Neural progenitor cell (in vitro differentiated cells): Measurements from ENCODE around the gene PSME4. TPM values are rescaled to one million over a fixed set of nuclear protein-coding genes. Genes with fewer than 3 reads are reported as not detected.

Source experiments
- DNase-seq: peaks from one replicate; pipeline ENCODE4 v3.0.0-alpha.2; 2016; ENCODE audit warnings: low spot score
- H2AFZ ChIP-seq: fragments of 200-600 bp; sonication (generic); replicated peaks from 2 replicates; pipeline ENCODE4 v1.6.1; 2016; ENCODE audit warnings: antibody characterized with exemption
- H3F3A ChIP-seq: fragments of 200-600 bp; sonication (generic); 2 replicates; pipeline ENCODE4 v1.6.1; 2016; ENCODE audit warnings: antibody characterized with exemption, low read depth
- H3K27ac ChIP-seq: fragments of 200-600 bp; sonication (generic); 2 replicates; pipeline ENCODE4 v1.5.1; 2016; ENCODE audit warnings: mild to moderate bottlenecking
- H3K27me3 ChIP-seq: fragments of 200-600 bp; sonication (generic); 2 replicates; pipeline ENCODE4 v1.6.1; 2016; ENCODE audit warnings: mild to moderate bottlenecking, moderate library complexity
- H3K36me3 ChIP-seq: fragments of 200-600 bp; sonication (generic); 2 replicates; pipeline ENCODE4 v1.5.1; 2016
- H3K4me1 ChIP-seq: fragments of 200-600 bp; sonication (generic); 2 replicates; pipeline ENCODE4 v1.6.1; 2016; ENCODE audit warnings: mixed run types
- H3K4me2 ChIP-seq: fragments of 200-600 bp; sonication (generic); 2 replicates; pipeline ENCODE4 v1.6.1; 2016
- H3K4me3 ChIP-seq: fragments of 200-600 bp; sonication (generic); 2 replicates; pipeline ENCODE4 v1.5.1; 2016
- H3K79me2 ChIP-seq: fragments of 200-600 bp; sonication (generic); 2 replicates; pipeline ENCODE4 v1.6.1; 2016; ENCODE audit warnings: low read depth
- H3K9ac ChIP-seq: fragments of 200-600 bp; sonication (generic); 2 replicates; pipeline ENCODE4 v1.6.1; 2016
- H3K9me3 ChIP-seq: fragments of 200-600 bp; sonication (generic); 2 replicates; pipeline ENCODE4 v1.5.1; 2016; ENCODE audit warnings: low read depth
- H4K20me1 ChIP-seq: fragments of 200-600 bp; sonication (generic); 2 replicates; pipeline ENCODE4 v1.6.1; 2016; ENCODE audit warnings: low read depth
- H3K27ac Mint-ChIP-seq: 3 replicates; pipeline ENCODE4 v1.8.0; 2021; ENCODE audit warnings: mixed read lengths
- H3K27me3 Mint-ChIP-seq: 2 replicates; pipeline ENCODE4 v1.8.0; 2022; ENCODE audit warnings: low read depth, mild to moderate bottlenecking, inconsistent platforms, moderate library complexity, mixed read lengths; ENCODE audit not compliant: insufficient read depth
- H3K36me3 Mint-ChIP-seq: 3 replicates; pipeline ENCODE4 v1.8.0; 2021; ENCODE audit warnings: mixed read lengths
- H3K4me1 Mint-ChIP-seq: 3 replicates; pipeline ENCODE4 v1.8.0; 2021; ENCODE audit warnings: mixed read lengths
- H3K4me3 Mint-ChIP-seq: 3 replicates; pipeline ENCODE4 v1.8.0; 2021; ENCODE audit warnings: mild to moderate bottlenecking, moderate library complexity, mixed read lengths
- H3K9me3 Mint-ChIP-seq: 3 replicates; pipeline ENCODE4 v1.8.0; 2020; ENCODE audit warnings: mixed read lengths
- CTCF ChIP-seq: fragments of 200-600 bp; sonication (generic); IDR thresholded peaks from 2 replicates; pipeline ENCODE4 v1.5.1; 2017; ENCODE audit warnings: antibody characterized with exemption, mild to moderate bottlenecking
- EZH2 ChIP-seq: fragments of 200-600 bp; sonication (generic); IDR thresholded peaks from 2 replicates; pipeline ENCODE4 v1.6.1; 2017; ENCODE audit warnings: antibody characterized with exemption, mild to moderate bottlenecking, moderate library complexity
- EZH2phosphoT487 ChIP-seq: fragments of 200-600 bp; sonication (generic); IDR thresholded peaks from 2 replicates; pipeline ENCODE4 v1.6.1; 2017; ENCODE audit warnings: antibody characterized with exemption
- total RNA-seq: library from RNA; depleted of rRNA; stranded (reverse); fragments of >200 nt; gene quantifications from 2 replicates; pipeline ENCODE4 v1.2.3, GENCODE V29; 2015; ENCODE audit warnings: low replicate concordance

Gene PSME4
- total RNA-seq, 1 donor from 2014 or later = 72.1 TPM

- no peak for TF ChIP-seq EZH2
- TF ChIP-seq EZH2phosphoT487 = no peak
- no peaks in the 10 kb centered on the region for H3F3A ChIP-seq
- H3K27ac Mint-ChIP-seq = no peak overlapping the region
- peaks cover 10% of the 10 kb centered on the region for H3K36me3 ChIP-seq
- DNase-seq = no peak
- no peaks in the 10 kb centered on the region for H3K4me1 ChIP-seq
- H2AFZ ChIP-seq = no peak overlapping the region
- no peak overlapping the region for H3K27ac ChIP-seq
- H3K27me3 Mint-ChIP-seq = peaks cover 3% of the 10 kb centered on the region
- no peak overlapping the region for H3K4me3 Mint-ChIP-seq
- H3K4me1 Mint-ChIP-seq = no peaks in the 10 kb centered on the region
- H3K9me3 Mint-ChIP-seq = no peaks in the 10 kb centered on the region
- H4K20me1 ChIP-seq = no peaks in the 10 kb centered on the region
- H3K27me3 ChIP-seq = no peaks in the 10 kb centered on the region
- no peak overlapping the region for H3K4me2 ChIP-seq
- H3K36me3 Mint-ChIP-seq = peaks cover 23% of the 10 kb centered on the region
- H3K4me3 ChIP-seq = no peak overlapping the region
- no peaks in the 10 kb centered on the region for H3K9me3 ChIP-seq
- no peaks in the 10 kb centered on the region for H3K79me2 ChIP-seq
- H3K9ac ChIP-seq = no peak overlapping the region
Observed at GRCh38 chr2:53865962-53866361, 104.8 kb downstream of the PSME4 start.

DNA sequence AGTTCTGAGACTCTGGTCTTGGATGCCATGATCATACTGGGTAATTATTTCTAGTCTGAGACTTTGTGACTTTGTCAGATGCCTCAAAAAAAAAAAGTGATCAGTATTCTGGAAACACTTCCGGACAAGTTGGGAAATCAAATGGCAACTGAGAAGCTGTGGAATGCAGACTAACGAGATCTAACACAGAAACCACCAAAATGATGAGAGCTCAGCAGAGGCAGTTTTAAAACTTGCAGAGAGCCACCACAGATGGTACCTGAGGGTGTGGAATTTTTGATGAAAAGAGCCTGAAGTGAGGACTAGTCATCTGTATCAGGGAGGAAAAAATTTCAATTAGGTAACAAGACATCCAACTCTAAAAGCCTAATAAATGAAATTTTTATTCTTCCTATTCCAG is 105.5 kb downstream of the PSME4 start:
- no peaks in the 10 kb centered on the region for H3F3A ChIP-seq
- Mint-ChIP-seq H3K9me3 (no peaks in the 10 kb centered on the region), H3K4me3 (no peak overlapping the region), H3K36me3 (peaks cover 30% of the 10 kb centered on the region), H3K27ac (no peak overlapping the region), H3K27me3 (peaks cover 3% of the 10 kb centered on the region), H3K4me1 (no peaks in the 10 kb centered on the region)
- no peaks in the 10 kb centered on the region for H3K9me3 ChIP-seq
- H3K27ac ChIP-seq = no peak overlapping the region
- H2AFZ ChIP-seq = no peak overlapping the region
- no peak overlapping the region for H3K9ac ChIP-seq
- H3K4me3 ChIP-seq = no peak overlapping the region
- peaks cover 10% of the 10 kb centered on the region for H3K36me3 ChIP-seq
- DNase-seq = no peak
- TF ChIP-seq EZH2phosphoT487 (no peak), EZH2 (no peak), CTCF (no peak)
- H3K79me2 ChIP-seq = no peaks in the 10 kb centered on the region
- H3K4me1 ChIP-seq = no peaks in the 10 kb centered on the region
- no peaks in the 10 kb centered on the region for H4K20me1 ChIP-seq
- H3K27me3 ChIP-seq = no peaks in the 10 kb centered on the region
- no peak overlapping the region for H3K4me2 ChIP-seq

- Histone ChIP-seq H3K4me2 (no peak overlapping the region), H3K36me3 (peaks cover 10% of the 10 kb centered on the region), H3K27me3 (no peaks in the 10 kb centered on the region), H3K27ac (no peak overlapping the region), H4K20me1 (no peaks in the 10 kb centered on the region), H3K4me3 (no peak overlapping the region), H2AFZ (no peak overlapping the region), H3F3A (no peaks in the 10 kb centered on the region), H3K79me2 (no peaks in the 10 kb centered on the region), H3K4me1 (no peaks in the 10 kb centered on the region), H3K9me3 (no peaks in the 10 kb centered on the region), H3K9ac (no peak overlapping the region)
- TF ChIP-seq EZH2 (no peak), CTCF (no peak), EZH2phosphoT487 (no peak)
- Mint-ChIP-seq H3K27me3 (peaks cover 3% of the 10 kb centered on the region), H3K4me1 (no peaks in the 10 kb centered on the region), H3K36me3 (peaks cover 34% of the 10 kb centered on the region), H3K27ac (no peak overlapping the region), H3K9me3 (no peaks in the 10 kb centered on the region), H3K4me3 (no peak overlapping the region)
- no peak for DNase-seq
Observed at GRCh38 chr2:53863538-53864227, 107.1 kb downstream of the PSME4 start.

- no peak for TF ChIP-seq EZH2phosphoT487
- no peak for TF ChIP-seq CTCF
- no peak for TF ChIP-seq EZH2
- DNase-seq = no peak
- Mint-ChIP-seq H3K9me3 (no peaks in the 10 kb centered on the region), H3K4me3 (no peak overlapping the region), H3K27me3 (peaks cover 3% of the 10 kb centered on the region), H3K27ac (no peak overlapping the region), H3K4me1 (no peaks in the 10 kb centered on the region), H3K36me3 (peaks cover 36% of the 10 kb centered on the region)
- Histone ChIP-seq H3F3A (no peaks in the 10 kb centered on the region), H4K20me1 (no peaks in the 10 kb centered on the region), H3K4me1 (no peaks in the 10 kb centered on the region), H3K9me3 (no peaks in the 10 kb centered on the region), H3K79me2 (no peaks in the 10 kb centered on the region), H3K36me3 (peaks cover 3% of the 10 kb centered on the region), H3K4me3 (no peak overlapping the region), H3K27me3 (no peaks in the 10 kb centered on the region), H2AFZ (no peak overlapping the region), H3K27ac (no peak overlapping the region), H3K4me2 (no peak overlapping the region), H3K9ac (no peak overlapping the region)
Observed at GRCh38 chr2:53861824-53862223, 109.0 kb downstream of the PSME4 start.
